Mucosa of descending colon (tissue), 3 donors: Measurements from ENCODE around the gene ZNF672. TPM values are rescaled to one million over a fixed set of nuclear protein-coding genes. Genes with fewer than 3 reads are reported as not detected.
A peak's percentile ranks its signal among the peaks of the same experiment; 100 is the strongest.
"Not testable (repeated sequence)": the region's sequence is repeated elsewhere in the genome, so short reads cannot be mapped to it uniquely, and the experiment has no call there.

Source experiments
- ATAC-seq: fragments of 200-7000 bp; cut with Tn5 transposase; one replicate; pipeline ENCODE4 v1.9.1; 2020; ENCODE audit warnings: mild to moderate bottlenecking, moderate library complexity
- DNase-seq, 3 donors: peaks; one replicate each; pipeline ENCODE4 v3.0.0-alpha.2; 2020
- H3K36me3 ChIP-seq: fragments of 200-600 bp; one replicate; pipeline ENCODE4 v1.8.0; 2021; ENCODE audit warnings: low read depth, mild to moderate bottlenecking
- H3K4me1 ChIP-seq: fragments of 200-600 bp; one replicate; pipeline ENCODE4 v1.8.0; 2021; ENCODE audit warnings: low read depth, mild to moderate bottlenecking
- H3K4me3 ChIP-seq: fragments of 200-600 bp; one replicate; pipeline ENCODE4 v1.8.0; 2021; ENCODE audit warnings: mild to moderate bottlenecking
- H3K9me3 ChIP-seq: fragments of 200-600 bp; one replicate; pipeline ENCODE4 v1.8.0; 2021; ENCODE audit warnings: mild to moderate bottlenecking
- CTCF ChIP-seq: fragments of 200-600 bp; IDR thresholded peaks from one replicate; pipeline ENCODE4 v1.8.0; 2022; ENCODE audit warnings: antibody characterized with exemption, mild to moderate bottlenecking
- intact Hi-C, 2 donors: fragments of 100-400 bp; cut with DNase I in 1 of 2; cut with micrococcal nuclease in 1 of 2; formaldehyde crosslinking; loops; one replicate each; pipeline versions ENCODE4 v1.11.0 to v1.11.1; 2022; cut with DNase I, micrococcal nuclease
- total RNA-seq, 3 donors: library from RNA; stranded (reverse); fragmentation: NEBNext Ultra II Directional in 2 of 3; extraction: Animal tissue kit (Norgen Biotek cat#: 25700) in 2 of 3; gene quantifications; one replicate each; pipeline versions ENCODE4 v1.2.1 to v1.2.4, GENCODE V29; 2021 to 2023
- donor health status: DM: no; HTN: no; CAD: no; lungs with moderate emphysema.
- donor health status: DM: no; HTN: no; CAD: no.
- donor health status: DM: no; HTN: yes; CAD: no.

The ZNF672 gene
- total RNA-seq, 3 donors from 2014 or later, result 29.6 to 38.8 (median 38.3) TPM

- no peak for TF ChIP-seq CTCF
- H3K4me1 ChIP-seq, result peaks cover 36% of the 10 kb centered on the region
- no peaks in the 10 kb centered on the region for H3K9me3 ChIP-seq
- no peak overlapping the region for H3K4me3 ChIP-seq
- no peak for DNase-seq
- peaks cover 6% of the 10 kb centered on the region for H3K36me3 ChIP-seq
- ATAC-seq, result no peak
- intact Hi-C loops, result no loop called here
These were observed 13.3 kb upstream of the ZNF672 start for GRCh38 chr1:248824701-248825100.

GRCh38 chr1:248825136-248825535, 12.9 kb upstream of the ZNF672 start:
- DNase-seq (peak in 1 of 3 donors; percentile 67), ATAC-seq (no peak)
- H3K4me1 ChIP-seq, result peaks cover 36% of the 10 kb centered on the region
- no peak for TF ChIP-seq CTCF
- peaks cover 6% of the 10 kb centered on the region for H3K36me3 ChIP-seq
- H3K4me3 ChIP-seq, result peak overlapping the region; percentile 56
- intact Hi-C loops, result no loop called here
- H3K9me3 ChIP-seq, result no peaks in the 10 kb centered on the region

GRCh38 chr1:248825573-248825908, 12.5 kb upstream of the ZNF672 start:
- DNase-seq (no peak), ATAC-seq (peak; percentile 5)
- peaks cover 36% of the 10 kb centered on the region for H3K4me1 ChIP-seq
- no peaks in the 10 kb centered on the region for H3K9me3 ChIP-seq
- no peak for TF ChIP-seq CTCF
- intact Hi-C loops, result no loop called here
- peak overlapping the region; percentile 56 for H3K4me3 ChIP-seq
- H3K36me3 ChIP-seq, result peaks cover 6% of the 10 kb centered on the region

- Histone ChIP-seq H3K9me3 (no peaks in the 10 kb centered on the region), H3K4me3 (peak within 1 kb of the TSS; percentile 58), H3K36me3 (peaks cover 6% of the 10 kb centered on the region), H3K4me1 (peaks cover 36% of the 10 kb centered on the region)
- ATAC-seq, result peak; percentile 95
- TF ChIP-seq CTCF, result peak; percentile 64
- peak; percentile 93 to 95 (median 93) for DNase-seq
- intact Hi-C loops, result no loop called here
These were observed 11.9 kb upstream of the ZNF672 start, which contains the start of gene SH3BP5L for GRCh38 chr1:248825909-248826760. SH3BP5L (minus strand) TSS chr1:248825915; CDS start chr1:248824935, 980 bp downstream.

- Histone ChIP-seq H3K4me1 (peaks cover 16% of the 10 kb centered on the region), H3K36me3 (peaks cover 6% of the 10 kb centered on the region), H3K4me3 (no peak overlapping the region), H3K9me3 (no peaks in the 10 kb centered on the region)
- no peak for TF ChIP-seq CTCF
- intact Hi-C loops, result no loop called here
- DNase-seq, result no peak
- ATAC-seq, result no peak
These were observed 9.2 kb upstream of the ZNF672 start for GRCh38 chr1:248828845-248829244.

- H3K36me3 ChIP-seq, intact Hi-C loops, ATAC-seq, H3K4me1 ChIP-seq, DNase-seq, H3K4me3 ChIP-seq, H3K9me3 ChIP-seq: not testable (repeated sequence)
These were observed 7.4 kb upstream of the ZNF672 start for GRCh38 chr1:248830718-248831017.
